Aorta (tissue), 5 donors: Measurements from ENCODE around the gene ASTN2. TPM values are rescaled to one million over a fixed set of nuclear protein-coding genes. Genes with fewer than 3 reads are reported as not detected.

ENCODE experiments used
- ATAC-seq: fragments of 200-7000 bp; cut with Tn5 transposase; one replicate; pipeline ENCODE4 v1.9.1; 2022; ENCODE audit warnings: moderate library complexity; ENCODE audit not compliant: low FRiP score
- DNase-seq, 2 donors: peaks; one replicate each; pipeline ENCODE4 v3.0.0-alpha.2; 2020
- H3K27ac ChIP-seq, 2 donors: one replicate each; pipeline ENCODE4 v1.5.1; 2013; ENCODE audit warnings: low read length in 2 of 2, mild to moderate bottlenecking in 2 of 2, moderate library complexity in 2 of 2, control low read depth in 1 of 2, inconsistent platforms in 1 of 2, low read depth in 1 of 2
- H3K27me3 ChIP-seq, 2 donors: one replicate each; pipeline ENCODE4 v1.6.1; 2013; ENCODE audit warnings: control low read depth in 1 of 2, low read length in 1 of 2, mild to moderate bottlenecking in 1 of 2, moderate library complexity in 1 of 2; ENCODE audit not compliant: insufficient read depth in 2 of 2, control insufficient read depth in 1 of 2
- H3K36me3 ChIP-seq, 2 donors: one replicate each; pipeline ENCODE4 v1.6.1; 2013; ENCODE audit warnings: control low read depth in 1 of 2, low read length in 1 of 2, mild to moderate bottlenecking in 1 of 2; ENCODE audit not compliant: insufficient read depth in 2 of 2, control insufficient read depth in 1 of 2
- H3K4me1 ChIP-seq, 2 donors: one replicate each; pipeline ENCODE4 v1.6.1; 2013; ENCODE audit warnings: low read length in 2 of 2, control low read depth in 1 of 2, mild to moderate bottlenecking in 1 of 2, moderate library complexity in 1 of 2; ENCODE audit not compliant: insufficient read depth in 2 of 2, control insufficient read depth in 1 of 2
- H3K4me3 ChIP-seq, 2 donors: one replicate each; pipeline ENCODE4 v1.5.1; 2013; ENCODE audit warnings: low read length in 2 of 2, control low read depth in 1 of 2, mild to moderate bottlenecking in 1 of 2
- H3K9me3 ChIP-seq: one replicate; pipeline ENCODE4 v1.6.1; 2013; ENCODE audit warnings: mild to moderate bottlenecking, low read length; ENCODE audit not compliant: control insufficient read depth
- WGBS, 2 donors: extraction: QIAGEN DNeasy Blood & Tissue Kit; methylation state at CpG; one replicate each; pipeline ENCODE4 v1.1.7; 2013; 5-methylcytosine and 5-hydroxymethylcytosine counted together
- intact Hi-C, 2 donors: fragments of 100-400 bp; cut with DNase I; formaldehyde crosslinking; loops; one replicate each; pipeline versions ENCODE4 v1.14.2 to v1.15.0; 2022
- polyA plus RNA-seq, 2 donors: library from polyadenylated mRNA; stranded (reverse); fragments of 200-250 nt; gene quantifications; one replicate each; pipeline ENCODE4 v1.2.3, GENCODE V29; 2013
- total RNA-seq, 2 donors: library from RNA; stranded (reverse); fragmentation: NEBNext Ultra II Directional; extraction: Animal tissue kit (Norgen Biotek cat#: 25700); gene quantifications; one replicate each; pipeline ENCODE4 v1.2.1, GENCODE V29; 2021
- donor health status: healthy with polysubstance abuse.
- donor health status: Bipolar disorder and iron deficiency.
- donor health status: DM: no; HTN: no; CAD: no.
- donor health status: DM: no; HTN: no; CAD: no.
- donor health status: DM: yes; HTN: yes; CAD: no.

ASTN2 gene
- total and polyA plus RNA-seq, 4 donors = 1.0 to 7.5 (median 4.4) TPM

DNA sequence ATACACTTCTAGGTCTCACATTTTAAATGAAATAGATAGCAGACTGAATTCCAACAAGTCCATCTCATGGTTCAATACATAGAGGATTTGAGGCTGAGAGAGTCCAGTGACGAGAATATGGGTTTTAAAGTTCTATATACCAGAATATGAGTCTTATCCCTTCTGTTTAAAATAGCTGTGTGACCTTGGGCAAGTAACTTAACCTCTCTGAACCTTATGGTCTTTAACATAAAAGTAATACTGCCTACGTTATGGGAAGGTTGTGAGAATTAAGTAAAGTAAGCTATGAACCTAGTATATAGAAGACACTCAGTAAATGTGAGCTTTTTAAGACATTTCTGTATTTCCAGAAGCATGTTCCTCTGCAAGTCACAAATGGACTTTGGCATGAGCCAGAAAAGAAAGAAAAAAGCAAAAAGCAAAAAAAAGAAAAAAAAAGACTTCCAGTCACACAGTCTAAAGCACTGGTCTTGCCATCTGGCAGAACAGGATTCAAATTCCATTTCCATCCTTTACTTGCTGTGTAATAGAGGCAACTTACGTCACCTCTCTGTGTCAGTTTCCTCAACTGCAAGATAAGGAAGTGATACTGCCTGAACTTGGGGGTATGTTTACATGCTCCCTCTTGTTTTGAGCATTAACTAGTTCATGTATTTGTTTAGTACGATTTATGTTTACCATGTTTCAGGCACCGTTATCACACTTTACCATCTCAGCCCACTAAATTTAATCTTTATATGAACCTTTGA is 479.5 kb downstream of the ASTN2 start:
- peaks cover 1% of the 10 kb centered on the region for H3K9me3 ChIP-seq
- no peak for ATAC-seq
- no peak overlapping the region for H3K4me3 ChIP-seq
- no peaks in the 10 kb centered on the region for H3K27me3 ChIP-seq
- no peak for DNase-seq
- H3K36me3 ChIP-seq = no peaks in the 10 kb centered on the region
- WGBS, 2 donors = 52 to 56% methylated on average over 5 of the region's 5 CpGs
- no peak overlapping the region for H3K27ac ChIP-seq
- intact Hi-C loops = no loop called here
- no peaks in the 10 kb centered on the region for H3K4me1 ChIP-seq

DNA sequence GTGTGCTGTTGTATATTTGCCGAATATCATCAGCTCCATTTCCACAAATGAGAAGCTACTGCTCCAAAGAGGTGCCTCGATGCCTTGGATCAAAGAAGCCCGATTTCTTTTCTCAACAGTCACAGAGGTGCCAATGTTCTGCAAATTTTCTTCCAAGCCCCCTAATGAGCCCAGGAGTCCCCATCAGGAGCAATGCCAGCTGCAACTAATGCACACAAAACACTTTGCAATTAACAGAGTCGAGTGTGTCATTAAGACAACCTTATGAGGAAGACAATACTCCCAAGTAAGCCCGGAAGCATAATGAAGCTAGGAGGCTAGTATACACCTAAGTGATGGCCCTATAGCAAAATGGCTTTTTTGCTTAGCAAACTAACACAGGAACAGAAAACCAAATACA is 480.7 kb downstream of the ASTN2 start:
- no peak for ATAC-seq
- no peak for DNase-seq
- Histone ChIP-seq H3K36me3 (no peaks in the 10 kb centered on the region), H3K27me3 (no peaks in the 10 kb centered on the region), H3K4me1 (no peaks in the 10 kb centered on the region), H3K9me3 (peaks cover 1% of the 10 kb centered on the region), H3K27ac (no peak overlapping the region), H3K4me3 (no peak overlapping the region)
- 88 to 89% methylated on average over 5 of the region's 5 CpGs for WGBS, 2 donors
- intact Hi-C loops = no loop called here

DNA sequence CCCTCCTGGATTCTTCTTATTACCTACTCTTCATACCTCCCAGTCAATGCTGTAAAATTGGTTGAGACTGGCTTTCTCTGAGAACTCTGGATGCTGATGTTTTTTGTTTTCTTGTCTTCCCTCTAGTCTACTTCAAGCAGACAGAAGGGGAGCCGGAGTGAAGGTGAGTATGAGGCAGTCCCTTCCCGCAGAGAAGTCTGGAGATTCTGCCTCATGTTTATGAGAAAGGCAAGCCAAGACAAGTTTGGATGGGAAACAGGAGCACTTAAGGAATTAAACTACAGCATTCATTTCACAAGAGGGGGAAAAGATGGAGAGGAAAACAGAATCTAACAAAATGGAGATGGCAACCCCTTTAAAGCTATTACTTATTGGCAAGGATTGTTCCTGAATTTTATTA is 481.6 kb downstream of the ASTN2 start:
- no peak for DNase-seq

DNA sequence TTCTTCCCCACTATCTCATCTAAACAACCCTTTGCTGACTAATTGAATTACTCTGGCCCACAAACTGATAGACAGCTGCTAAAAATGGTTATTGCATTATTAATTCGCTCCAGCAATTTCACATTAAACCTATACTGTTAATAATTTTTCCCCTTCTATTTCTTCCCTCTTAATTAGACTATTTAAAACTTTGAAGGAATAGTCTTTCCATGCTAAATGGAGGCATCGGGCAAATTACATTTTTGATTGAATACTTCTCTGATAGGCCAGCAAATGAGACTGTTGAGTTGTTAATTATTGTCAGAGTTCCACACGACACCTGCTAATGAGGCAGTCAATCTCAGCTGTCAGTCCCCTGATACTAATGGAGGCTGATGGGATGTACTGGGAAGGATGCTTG is 485.2 kb downstream of the ASTN2 start:
- Histone ChIP-seq H3K4me3 (no peak overlapping the region), H3K27me3 (no peaks in the 10 kb centered on the region), H3K36me3 (no peaks in the 10 kb centered on the region), H3K9me3 (peaks cover 1% of the 10 kb centered on the region), H3K4me1 (no peaks in the 10 kb centered on the region), H3K27ac (no peak overlapping the region)
- no peak for ATAC-seq
- WGBS, 2 donors = 71 to 75% methylated on average over 3 of the region's 3 CpGs
- no peak for DNase-seq
- intact Hi-C loops = no loop called here

More for the DNA sequence above, 481.6 kb downstream of the ASTN2 start:
- no peak for ATAC-seq
- 64 to 79% methylated on average over 2 of the region's 2 CpGs for WGBS, 2 donors
- Histone ChIP-seq H3K4me3 (no peak overlapping the region), H3K27ac (no peak overlapping the region), H3K36me3 (no peaks in the 10 kb centered on the region), H3K4me1 (no peaks in the 10 kb centered on the region), H3K9me3 (peaks cover 1% of the 10 kb centered on the region), H3K27me3 (no peaks in the 10 kb centered on the region)
- intact Hi-C loops = no loop called here

DNA sequence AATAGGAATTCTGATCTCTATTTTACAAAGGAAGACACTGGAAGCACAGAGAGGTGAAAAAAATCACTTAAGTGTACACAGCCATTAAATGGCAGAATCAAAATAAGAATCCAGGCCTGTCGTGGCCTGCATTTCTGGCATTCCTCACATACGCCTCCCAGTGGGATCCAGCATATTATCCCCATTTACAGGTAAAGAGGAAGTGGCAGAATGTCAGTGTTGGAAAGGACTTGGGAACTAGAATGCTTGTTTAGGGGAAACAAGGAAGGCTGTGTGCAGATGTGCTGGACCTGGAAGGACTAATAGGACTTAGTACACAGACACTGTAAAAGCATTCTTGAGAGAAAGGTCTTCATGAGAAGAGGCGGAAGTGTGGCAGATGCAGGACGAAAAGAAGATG is 486.0 kb downstream of the ASTN2 start:
- ATAC-seq = no peak
- DNase-seq = no peak
- Histone ChIP-seq H3K36me3 (no peaks in the 10 kb centered on the region), H3K4me3 (no peak overlapping the region), H3K27me3 (no peaks in the 10 kb centered on the region), H3K27ac (no peak overlapping the region), H3K9me3 (peaks cover 1% of the 10 kb centered on the region), H3K4me1 (no peaks in the 10 kb centered on the region)
- intact Hi-C loops = no loop called here
- WGBS, 2 donors = 49 to 59% methylated on average over 4 of the region's 4 CpGs

DNA sequence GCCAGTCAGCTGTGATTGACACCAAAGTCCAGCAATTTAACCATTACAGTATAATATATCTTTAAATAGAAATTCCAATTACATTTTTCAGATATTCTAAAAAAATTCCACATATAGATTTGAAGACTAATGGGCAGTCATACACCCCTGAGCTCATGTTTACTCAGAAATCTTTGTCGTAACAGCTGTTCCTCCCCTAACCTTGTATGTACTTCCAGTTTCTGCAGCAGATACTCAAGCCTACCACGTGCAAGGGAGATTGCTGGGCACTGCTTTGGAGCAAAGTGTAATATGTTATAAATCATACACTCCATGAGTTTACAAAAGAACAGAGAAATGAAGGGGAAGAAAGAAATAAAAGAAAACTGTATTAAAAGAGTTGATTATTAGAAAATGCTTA is 486.6 kb downstream of the ASTN2 start:
- Histone ChIP-seq H3K4me3 (no peak overlapping the region), H3K36me3 (no peaks in the 10 kb centered on the region), H3K27ac (no peak overlapping the region), H3K9me3 (peaks cover 1% of the 10 kb centered on the region), H3K27me3 (no peaks in the 10 kb centered on the region), H3K4me1 (no peaks in the 10 kb centered on the region)
- intact Hi-C loops = no loop called here
- WGBS, 2 donors = 22 to 34% methylated on average over 2 of the region's 2 CpGs
- ATAC-seq = no peak
- DNase-seq = no peak

DNA sequence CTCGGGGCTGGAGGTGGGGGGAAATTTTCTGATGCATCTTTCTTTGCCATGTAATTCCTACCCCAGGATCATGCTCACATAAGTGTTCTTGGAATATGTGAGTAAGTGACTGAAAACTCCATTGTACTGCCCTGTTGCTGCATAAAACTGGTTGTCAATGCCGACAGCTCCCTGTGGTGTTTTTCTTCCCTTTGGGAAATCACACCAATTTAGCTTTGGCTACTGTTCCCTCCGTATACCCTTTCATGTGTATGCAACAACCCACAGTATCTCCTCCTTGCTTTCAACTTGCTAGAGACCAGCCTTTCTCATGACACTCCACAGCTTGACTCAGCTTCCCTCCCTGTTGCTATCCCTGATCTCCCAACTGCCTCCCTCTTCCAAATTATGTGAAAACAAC is 487.1 kb downstream of the ASTN2 start:
- intact Hi-C loops = no loop called here
- no peak for ATAC-seq

DNA sequence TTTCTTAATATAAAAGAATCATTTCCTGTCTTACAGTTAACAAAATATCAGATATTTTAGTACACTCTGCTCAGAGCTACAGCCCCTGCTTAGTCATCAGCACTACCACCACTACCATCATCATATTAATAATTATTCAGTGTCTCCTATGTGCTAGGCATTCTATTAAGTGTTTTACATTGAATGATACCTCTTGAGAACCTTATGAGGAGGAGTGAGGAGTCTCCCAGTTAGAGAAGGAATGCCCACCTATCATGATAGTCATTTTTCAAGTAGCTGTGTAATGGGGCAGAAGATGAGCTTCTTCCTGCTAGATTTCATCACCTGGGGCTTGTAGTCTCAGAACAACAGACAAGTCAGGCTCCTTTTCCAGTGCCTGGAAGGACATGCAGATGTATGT is 489.7 kb downstream of the ASTN2 start:
- no peak overlapping the region for H3K4me3 ChIP-seq
- no peaks in the 10 kb centered on the region for H3K4me1 ChIP-seq
- H3K27ac ChIP-seq = no peak overlapping the region
- H3K27me3 ChIP-seq = no peaks in the 10 kb centered on the region
- no peaks in the 10 kb centered on the region for H3K36me3 ChIP-seq
- H3K9me3 ChIP-seq = no peaks in the 10 kb centered on the region
- intact Hi-C loops = no loop called here
- DNase-seq = no peak
- no peak for ATAC-seq

More for the DNA sequence above, 487.1 kb downstream of the ASTN2 start:
- Histone ChIP-seq H3K9me3 (peaks cover 1% of the 10 kb centered on the region), H3K4me1 (no peaks in the 10 kb centered on the region), H3K4me3 (no peak overlapping the region), H3K27me3 (no peaks in the 10 kb centered on the region), H3K36me3 (no peaks in the 10 kb centered on the region), H3K27ac (no peak overlapping the region)
- DNase-seq = no peak
- WGBS, 2 donors = 37 to 53% methylated on average over 3 of the region's 3 CpGs

DNA sequence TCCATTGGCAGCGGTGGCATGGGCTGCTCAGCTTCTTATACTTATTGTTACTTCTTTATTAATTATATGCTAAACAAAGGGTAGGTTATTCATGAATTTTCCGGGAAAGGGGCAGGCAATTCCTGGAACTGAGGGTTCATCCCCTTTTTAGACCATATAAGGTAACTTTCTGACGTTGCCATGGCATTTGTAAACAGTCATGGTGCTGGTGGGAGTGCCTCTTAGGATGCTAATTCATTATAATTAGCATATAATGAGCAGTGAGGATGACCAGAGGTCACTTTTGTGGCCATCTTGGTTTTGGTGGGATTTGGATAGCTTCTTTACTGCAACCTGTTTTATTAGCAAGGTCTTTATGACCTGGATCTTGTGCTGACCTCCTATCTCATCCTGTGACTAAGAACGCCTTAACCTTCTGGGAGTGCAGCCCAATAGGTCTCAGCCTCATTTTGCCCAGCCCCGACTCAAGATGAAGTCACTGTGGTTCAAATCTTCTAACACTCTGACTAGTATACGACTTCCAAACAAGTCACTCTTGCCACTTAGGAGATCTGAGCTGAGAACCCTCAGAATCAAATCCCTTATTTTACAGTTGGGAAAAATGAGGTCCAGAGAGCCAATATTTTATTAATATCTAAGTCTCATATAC is 490.3 kb downstream of the ASTN2 start:
- Histone ChIP-seq H3K36me3 (no peaks in the 10 kb centered on the region), H3K27me3 (no peaks in the 10 kb centered on the region), H3K9me3 (no peaks in the 10 kb centered on the region), H3K27ac (no peak overlapping the region), H3K4me1 (no peaks in the 10 kb centered on the region), H3K4me3 (no peak overlapping the region)
- intact Hi-C loops = no loop called here
- no peak for ATAC-seq
- DNase-seq = no peak
- WGBS, 2 donors = 78 to 82% methylated on average over 6 of the region's 6 CpGs
